ENCODE results near the gene ANK3.
A peak's percentile ranks its signal among the peaks of the same experiment; 100 is the strongest.
"Not testable (repeated sequence)": the region's sequence is repeated elsewhere in the genome, so short reads cannot be mapped to it uniquely, and the experiment has no call there.

The ANK3 gene

DNA sequence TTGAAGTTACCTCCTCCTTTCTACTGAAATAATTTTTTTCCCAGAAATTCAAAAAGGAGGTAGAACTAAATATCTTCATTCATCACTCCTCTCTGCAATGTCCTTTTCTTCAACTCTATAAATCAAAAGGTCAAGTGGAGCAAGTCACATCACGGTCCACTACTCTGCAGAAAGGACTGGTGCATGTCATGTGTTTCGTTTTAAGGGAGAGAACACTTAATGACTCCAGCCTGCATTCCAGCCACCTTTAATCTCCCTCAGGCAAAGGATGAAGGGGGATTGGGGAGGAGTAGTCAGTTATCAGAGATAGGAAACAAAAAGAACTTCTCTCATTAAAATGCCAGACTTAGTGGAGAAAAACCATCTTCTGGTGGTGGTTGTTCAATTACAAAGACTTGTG, 78.9 kb downstream of the ANK3 start:
- no peak for DNase-seq

DNA sequence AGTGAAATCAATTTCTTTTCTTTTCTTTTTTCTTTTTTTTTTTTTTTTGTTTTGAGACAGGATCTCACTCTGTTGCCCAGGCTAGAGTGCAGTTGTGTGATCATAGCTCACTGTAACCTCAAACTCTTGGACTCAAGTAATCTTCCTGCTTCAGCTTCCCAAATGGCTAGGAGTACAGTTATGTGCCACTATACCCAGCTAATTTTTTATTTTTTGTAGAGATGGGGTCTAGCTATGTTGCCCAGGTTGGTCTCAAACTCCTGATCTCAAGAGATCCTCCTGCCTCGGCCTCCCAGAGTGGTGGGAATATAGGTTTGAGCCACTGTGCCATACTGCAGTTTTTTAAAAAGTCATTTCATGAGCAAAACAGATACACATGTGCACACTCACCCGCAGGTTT, 79.8 kb downstream of the ANK3 start:
- DNase-seq = no peak

DNA sequence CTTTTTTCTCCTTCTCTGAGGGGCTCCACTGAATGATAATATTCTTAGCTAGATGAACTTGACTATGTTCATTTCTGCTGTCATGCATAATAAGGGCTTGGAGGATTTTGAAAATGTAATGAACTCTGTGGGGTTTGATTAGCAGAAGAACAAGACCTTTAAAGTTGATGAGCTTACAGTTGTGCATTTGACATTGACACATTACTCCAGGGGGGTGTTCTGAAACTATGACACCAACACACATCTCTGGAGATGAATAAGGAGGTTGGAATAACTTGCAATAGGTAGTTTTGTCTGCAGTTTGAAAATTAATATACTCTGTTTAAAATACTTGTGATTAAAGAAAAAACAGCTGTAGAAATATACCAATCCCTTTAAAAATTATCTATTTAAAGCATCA, 80.3 kb downstream of the ANK3 start:
- no peak for DNase-seq

DNA sequence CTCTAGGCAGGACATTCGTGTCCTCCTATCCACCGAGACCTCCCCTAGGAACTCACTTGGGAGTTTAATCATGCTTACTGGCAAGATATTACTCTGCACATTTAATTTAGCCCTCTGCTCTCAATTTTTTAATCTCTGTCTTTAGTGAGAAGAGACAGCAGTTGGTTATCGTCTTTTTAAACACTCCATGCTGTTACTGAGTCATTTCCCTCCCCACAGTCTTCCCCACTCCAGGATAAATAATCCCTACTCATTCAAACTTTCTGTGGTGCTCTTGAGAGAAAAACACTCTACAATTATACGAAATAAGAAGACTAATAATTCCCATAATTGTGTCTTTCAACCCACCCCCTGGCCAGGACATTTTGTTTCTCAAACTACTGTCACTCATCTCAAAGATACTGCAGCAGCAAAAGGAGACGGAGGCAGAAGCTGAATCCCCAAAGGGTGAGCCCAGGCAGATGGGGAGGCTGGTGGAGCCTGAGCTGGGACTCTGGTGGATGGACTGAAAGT, 84.2 kb downstream of the ANK3 start:
- no peak for DNase-seq

DNA sequence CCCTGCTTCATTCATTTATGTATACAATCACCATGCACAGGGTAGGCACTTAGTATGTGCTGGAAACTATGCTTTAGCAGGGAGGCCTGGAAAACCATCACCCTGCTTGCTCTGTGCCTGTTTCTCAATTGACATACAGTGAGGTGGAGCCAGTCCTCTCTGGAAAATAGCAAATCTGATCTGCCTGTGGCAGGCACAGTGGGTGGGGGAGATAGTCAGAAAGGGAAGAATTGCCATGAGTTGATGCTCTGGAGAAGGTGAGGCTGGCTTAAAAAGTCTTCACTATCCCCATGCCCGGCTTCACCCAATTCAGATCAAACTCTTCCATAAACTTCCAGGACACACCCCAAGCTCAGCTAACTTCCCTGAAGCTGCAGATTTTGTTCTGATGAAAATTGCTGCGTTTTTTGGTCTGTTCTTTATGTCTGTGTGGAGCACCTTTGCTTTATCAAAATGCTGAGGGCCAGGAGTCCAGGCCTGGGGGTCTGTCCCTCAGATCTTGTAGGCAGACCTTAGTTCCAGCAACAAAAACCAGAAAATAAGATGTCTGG, 84.8 kb downstream of the ANK3 start:
- DNase-seq = no peak

DNA sequence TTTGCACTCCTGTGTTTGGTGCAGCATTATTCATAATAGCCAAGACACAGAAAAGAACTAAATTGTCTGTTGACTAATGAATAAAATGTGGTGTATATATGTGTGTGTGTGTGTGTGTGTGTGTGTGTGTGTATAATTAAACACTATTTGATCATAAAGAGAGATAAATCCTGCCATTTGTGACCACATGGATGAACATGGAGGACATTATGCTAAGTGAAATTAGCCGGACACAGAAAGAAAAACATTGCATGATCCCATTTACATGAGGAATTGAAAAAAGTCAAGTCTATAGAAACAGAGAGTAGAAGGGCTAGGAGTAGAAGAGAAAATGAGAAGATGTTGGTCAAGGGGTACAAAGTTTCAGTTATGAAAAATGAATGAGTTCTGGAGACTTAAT, 85.9 kb downstream of the ANK3 start:
- DNase-seq = no peak

DNA sequence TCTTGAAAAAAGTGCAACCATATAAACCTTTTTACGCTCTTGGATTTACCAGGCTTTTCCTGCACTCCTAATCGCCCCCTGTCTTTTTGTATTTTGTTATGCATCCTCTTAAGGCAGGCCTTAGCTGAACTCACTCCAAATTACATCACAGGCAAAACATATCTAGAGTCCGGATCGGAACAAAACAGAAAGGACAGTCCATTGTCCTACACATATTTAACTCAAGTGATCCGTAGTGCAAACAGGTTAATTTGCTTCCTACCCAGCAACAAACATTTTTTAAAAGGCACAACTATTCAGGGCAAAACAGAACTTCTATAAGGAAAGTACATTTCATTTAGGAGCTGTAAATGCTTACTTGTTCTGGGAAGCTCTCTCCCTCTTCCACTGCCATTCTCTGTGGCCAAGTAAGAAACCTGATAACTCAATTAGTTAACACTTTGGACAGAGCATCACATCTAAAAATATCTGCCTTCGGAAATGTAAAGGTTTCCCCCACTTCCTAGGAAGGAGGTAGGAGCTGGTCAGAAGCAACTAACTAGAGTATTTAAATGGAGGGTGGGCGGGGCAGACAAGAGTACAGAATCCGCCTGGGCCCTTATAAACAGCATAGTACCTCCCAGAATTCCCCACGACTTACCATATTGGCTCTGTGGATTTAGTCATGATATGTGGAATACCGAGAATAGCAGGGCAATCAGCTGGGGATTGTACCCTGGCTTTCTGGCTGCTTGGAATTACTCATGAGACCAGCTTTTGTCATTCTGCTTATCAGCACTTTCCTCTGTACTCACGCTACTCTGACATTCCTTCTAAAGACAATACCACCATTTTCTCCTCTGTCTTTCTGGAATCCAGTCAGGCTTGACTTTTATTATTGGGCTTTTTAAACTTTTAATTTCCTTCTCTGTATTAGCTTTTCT, 89.5 kb downstream of the ANK3 start:
- peak in 2 of 58 donors; percentile 2 to 5 for DNase-seq

DNA sequence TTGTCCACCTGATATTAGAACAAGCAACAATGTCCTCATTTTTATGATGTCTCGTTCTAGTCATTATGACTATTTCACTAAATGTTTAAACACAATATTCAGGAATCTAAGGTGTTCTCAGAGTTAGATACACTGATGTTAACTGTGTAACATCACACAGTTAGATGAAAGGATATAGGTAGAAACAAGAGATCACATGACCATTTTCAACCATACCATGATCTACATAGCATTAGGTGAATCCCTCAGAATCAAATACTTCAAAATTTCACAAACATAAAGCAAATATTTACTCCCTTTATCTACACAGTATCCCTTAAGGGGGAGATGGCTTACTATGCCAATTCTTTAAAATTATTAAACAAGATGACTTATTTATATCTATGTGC, 90.3 kb downstream of the ANK3 start:
- no peak for DNase-seq

DNA sequence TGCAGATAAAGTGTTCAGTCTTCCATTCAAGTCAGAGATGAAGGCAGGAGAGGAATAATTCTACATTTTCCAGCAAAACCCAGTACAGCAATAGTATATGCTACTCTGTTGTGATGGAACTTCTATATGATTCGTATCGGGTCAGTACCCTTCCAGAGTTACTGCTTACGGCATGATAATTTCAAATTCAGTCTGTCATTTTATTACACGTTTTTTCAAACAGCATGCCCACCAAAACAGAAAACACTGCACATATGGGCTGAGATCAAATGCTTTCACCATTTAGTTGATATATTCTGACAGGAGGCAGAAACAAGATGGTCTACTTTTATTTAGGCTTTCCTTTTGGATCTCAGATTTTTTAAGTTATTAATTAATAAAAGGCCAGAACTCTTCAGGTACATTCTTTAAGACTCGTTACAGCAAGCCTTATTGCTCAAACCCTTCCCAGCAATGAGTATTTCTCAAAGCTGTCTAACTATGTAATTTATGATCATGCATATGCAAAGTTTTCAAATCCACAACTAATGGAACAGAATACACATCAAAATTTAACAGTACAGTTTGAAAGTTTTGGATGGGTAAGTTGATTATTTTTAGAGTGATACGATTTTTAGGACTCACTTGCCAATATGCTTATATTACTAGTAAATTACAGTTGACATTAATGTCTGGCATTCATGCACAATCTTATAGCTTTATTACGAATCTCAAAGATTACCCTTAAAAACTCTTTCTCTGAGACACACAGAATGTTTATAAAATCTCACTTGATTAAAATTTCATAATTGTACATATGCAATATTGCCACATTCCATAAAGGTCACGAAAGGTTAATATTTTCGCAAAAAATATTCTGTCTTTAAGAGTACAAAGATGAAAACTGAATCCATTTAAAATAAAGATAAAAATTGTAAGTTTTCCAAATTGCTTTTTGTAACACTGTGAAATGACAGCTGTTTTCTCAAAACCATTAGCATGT, 91.0 kb downstream of the ANK3 start:
- DNase-seq = no peak

DNA sequence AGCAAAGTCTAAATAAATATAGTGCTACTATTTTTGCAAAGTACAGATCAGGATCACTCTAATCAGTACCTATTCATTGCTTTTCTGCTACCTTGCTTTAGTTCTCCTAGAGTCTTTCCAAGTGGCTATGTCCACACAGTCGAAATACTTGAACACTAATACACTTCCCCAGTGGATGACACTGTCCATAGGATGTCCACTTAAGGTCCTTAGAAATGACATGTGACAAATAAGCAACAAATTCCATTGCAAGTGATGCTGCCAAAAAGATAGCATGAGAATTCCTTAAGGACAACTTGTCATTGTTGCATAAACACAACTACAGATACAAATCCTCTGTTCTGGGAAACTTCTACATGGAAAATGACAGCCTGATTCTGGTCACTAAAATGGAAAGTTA, 93.6 kb downstream of the ANK3 start:
- no peak for DNase-seq

DNA sequence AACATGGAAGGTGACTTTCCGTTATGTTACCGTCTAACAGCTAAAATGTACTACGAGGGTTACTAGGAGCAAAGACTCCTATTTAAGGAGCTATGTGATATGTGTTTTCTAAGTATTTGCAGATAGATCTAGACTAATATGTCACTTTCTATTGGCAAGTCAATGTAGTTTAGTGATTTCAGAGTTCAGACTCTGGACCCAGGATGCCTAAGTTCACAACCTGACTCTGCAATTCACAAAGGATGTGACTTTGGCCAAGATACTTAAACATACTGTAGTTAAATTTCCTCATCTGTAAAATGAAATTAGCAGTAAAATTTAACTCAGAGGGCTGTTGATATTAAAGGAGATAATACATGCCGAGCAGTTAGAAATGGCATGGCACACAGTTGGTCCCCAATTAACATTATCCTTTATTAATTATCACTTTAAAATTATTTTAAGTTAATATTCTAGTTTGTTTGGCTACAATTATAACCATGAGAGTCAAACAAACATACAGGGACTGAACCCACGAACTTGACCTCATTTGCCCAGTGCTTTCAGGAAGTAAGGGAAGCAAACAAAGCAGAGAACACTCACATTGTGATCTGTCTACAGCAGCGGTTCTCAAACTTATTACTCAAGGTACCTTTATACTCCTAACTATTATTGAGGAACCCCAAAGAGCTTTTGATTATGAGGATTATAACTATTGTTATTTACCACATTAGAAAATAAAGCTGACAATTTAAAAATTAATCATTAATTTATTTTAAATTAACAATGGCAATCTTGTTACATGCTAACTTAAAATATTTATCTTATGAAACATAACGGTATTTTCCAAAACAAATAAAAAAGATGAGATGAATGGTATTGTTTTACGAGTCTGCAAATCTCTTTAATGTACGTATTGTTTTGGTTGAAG, 94.4 kb downstream of the ANK3 start:
- DNase-seq = no peak

DNA sequence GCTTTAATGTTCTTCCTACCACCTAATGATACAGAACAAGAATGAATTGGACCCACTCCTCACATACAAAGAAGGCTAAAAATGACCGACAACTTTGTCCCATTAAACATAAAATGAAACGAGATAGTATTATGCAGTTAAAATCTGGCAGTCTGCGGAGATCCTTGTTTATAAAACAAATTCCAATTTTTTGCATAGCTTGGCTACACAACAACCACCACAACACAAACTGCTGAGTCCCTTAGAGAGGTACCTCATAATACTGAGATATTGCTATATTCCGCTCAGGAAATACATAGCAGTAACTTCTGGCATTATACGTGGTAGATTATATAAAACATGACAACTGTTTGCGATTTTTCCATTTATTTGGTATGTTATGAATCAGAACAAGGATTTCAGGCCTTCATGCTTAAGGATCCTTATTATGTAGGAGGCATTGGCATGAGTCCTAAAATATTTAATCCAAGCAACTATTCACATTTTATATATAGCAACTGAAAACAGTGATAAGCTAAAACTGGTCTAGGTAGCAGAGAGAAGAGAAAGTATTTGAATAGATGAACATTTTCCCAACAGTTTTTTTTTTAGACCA, 96.0 kb downstream of the ANK3 start:
- DNase-seq = no peak

DNA sequence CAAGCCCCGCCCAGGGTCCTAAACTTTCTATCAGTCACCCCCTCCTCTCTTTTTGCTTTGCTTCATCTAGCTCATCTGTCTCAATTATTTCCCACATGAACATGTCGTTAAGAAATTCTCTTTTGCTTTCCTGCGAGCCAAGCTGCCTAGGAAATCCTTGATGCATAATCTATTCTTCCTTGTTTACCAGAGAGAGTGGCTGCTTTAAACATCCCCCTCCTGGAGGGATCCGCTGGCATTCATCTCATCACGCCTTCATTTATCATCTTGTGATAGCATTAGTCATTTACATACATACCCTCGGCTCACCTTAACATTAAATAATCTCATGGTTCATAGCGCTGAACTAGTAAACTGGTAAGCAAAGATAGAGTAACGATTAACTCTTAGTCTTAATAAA, 96.7 kb downstream of the ANK3 start:
- no peak for DNase-seq

DNA sequence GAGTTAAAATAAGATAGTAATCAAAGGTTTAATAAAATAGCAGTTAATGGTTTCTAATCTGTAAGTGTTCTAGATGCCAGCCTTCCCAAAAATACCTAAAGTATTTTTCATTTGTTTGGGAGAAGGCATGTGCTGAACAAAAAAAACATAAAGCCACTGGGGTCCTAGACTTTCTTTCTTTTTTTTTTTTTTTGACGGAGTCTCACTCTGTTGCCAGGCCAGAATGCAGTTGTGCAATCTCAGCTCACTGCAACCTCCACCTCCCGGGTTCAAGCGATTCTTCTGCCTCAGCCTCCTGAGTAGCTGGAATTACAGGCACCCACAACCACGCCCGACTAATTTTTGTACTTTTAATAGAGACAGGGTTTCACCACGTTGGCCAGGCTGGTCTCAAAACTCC, 97.1 kb downstream of the ANK3 start:
- not testable (repeated sequence) for DNase-seq

DNA sequence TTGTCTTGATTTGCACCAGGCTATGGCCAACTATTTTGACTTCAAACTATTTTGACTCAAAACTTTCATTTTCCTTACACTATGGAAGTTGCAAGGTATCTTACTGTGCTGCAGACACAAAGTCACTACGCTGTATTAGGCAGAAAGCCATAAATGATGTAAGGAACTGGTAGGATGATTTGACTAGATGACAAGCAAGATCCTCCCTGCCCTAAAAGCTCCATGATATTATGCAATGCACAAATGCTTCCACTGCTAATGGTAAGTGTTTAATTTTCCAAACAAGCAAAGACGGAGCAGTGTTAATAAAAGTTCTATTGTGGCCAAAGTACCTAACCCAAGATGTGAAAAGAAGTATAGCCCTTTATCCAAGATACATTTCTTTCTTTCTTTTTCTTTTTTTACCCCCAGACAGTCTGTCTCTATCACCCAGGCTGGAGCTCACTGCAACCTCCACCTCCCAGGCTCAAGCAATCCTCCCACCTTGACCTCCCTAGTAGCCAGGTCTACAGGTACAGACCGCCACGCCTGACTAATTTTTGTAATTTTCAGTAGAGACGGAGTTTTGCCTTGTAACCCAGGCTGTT, 98.2 kb downstream of the ANK3 start:
- no peak for DNase-seq

DNA sequence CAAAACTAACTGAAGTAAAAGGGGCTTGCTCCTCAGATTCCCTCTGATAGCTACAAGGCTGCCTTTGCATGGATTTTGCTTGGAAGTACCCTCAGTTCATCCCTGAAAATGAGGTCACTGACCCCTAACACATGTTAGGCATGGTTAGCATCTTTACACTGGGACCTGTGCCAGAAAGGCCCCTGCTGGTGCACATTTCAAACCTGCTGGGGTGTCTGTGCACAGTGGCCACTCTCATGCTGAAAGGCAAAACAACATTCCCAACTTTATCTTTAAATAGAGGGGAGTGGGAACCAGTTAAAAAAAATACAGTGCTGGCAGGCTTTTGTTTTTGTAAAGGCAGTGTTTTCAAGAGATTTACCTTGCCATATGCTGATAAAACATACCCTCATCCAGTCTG, 99.1 kb downstream of the ANK3 start:
- DNase-seq = peak in 1 of 58 donors; percentile 15

DNA sequence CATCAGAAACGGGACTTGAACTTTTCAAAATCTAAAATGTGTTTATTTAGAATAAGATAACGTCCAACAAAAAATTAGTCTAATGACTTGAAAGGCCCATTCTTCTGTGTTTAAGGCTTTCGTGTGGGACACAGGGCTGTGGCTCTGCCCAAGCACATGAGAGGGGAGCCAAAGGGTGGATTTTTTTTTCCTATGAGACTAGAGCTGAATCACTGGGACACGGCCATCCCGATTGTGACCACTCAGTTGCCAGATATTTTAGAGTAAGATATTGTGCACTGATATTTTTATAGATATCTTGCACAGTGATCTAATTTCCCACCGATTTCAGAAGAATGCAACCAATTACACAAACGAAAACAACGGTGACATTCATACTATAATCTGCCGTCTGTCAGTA, 99.9 kb downstream of the ANK3 start:
- DNase-seq = no peak

DNA sequence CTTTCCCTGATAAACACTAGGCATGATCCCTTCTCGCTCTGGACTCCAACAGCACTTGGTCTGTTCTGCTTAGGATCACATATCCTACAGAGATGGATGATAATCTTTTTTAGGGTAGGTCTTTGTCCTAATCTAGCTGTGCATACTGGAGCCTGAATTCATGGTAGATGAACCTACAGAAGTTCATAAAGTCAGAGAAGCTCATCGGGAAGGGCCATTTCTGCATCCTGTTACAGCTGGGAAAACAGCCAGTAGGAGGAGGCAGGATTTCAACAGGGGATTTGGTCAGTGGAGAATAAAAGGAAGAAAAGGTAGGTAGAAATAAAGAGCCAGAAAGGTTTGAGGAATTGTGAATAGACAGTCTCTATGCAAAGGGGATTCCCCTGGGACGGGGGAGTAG, 101.4 kb downstream of the ANK3 start:
- DNase-seq = no peak

DNA sequence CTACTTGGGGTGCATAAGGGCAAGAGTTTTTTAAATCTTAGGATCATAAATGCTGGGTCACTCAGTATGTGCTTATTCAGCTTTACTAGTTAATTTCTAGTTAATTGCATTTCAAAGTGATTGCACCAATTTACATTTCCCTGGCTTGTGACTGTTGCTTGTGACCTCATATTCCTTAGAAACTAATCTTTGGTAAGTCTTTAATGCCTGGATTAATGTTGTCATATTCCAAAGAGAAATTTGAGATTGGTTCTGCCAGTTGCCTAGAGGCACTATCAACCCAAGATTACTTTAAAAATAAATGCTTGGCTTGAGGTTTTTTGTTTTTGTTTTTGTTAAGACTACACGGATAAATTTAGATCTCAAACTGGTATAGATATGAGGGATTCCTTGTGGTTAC, 103.1 kb downstream of the ANK3 start:
- DNase-seq = no peak

DNA sequence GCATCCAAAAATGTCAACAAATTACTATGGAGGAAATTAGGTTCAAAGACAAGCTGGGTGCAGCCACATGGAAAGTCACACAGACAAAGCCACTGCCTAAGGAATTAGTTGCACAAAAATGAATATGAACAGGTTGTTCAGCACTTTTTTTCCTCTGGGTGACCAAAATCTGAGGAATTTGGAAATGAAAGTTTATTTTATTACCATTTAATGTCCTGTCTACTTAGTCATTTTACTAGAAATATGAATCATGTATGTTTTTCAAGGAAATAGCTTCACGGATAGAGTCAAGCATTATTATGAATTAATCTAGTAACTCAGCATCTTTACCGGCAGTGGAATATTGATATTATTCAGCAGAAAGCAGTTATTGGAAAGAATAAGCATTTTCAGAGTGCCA, 106.3 kb downstream of the ANK3 start:
- no peak for DNase-seq

Data from anterior cingulate cortex (tissue), 58 donors.